Cerebellar cortex (tissue), 1 donor: ENCODE results near the gene SGK2.
"Not testable (repeated sequence)": the region's sequence is repeated elsewhere in the genome, so short reads cannot be mapped to it uniquely, and the experiment has no call there.

Source experiments
- DNase-seq: peaks from one replicate; pipeline ENCODE4 v3.0.0-alpha.2; 2015; ENCODE audit warnings: low spot score

Gene SGK2

DNA sequence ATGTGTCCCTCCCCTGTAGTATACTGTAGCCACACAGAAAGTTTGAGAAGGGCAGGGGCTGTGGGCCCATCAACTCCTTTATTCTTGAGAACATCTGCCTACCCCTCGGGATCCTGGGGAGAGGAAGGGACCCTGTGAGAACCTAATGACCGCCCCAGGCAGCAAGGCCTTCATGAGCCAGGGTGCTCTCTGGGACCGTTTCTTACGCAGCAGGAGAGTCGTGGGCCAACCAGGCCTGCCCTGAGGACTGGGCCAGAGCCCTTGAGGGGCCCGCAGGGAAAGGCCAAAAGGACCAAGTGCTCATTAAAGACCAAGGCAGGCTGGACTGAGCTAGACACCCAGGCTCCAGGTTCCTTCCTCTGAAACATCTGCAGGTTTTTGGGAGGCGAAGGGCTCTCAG is 5.2 kb downstream of the SGK2 start:
- no peak for DNase-seq

- DNase-seq: no peak
Measured at GRCh38 chr20:43564455-43564854, 5.6 kb downstream of the SGK2 start.

DNA sequence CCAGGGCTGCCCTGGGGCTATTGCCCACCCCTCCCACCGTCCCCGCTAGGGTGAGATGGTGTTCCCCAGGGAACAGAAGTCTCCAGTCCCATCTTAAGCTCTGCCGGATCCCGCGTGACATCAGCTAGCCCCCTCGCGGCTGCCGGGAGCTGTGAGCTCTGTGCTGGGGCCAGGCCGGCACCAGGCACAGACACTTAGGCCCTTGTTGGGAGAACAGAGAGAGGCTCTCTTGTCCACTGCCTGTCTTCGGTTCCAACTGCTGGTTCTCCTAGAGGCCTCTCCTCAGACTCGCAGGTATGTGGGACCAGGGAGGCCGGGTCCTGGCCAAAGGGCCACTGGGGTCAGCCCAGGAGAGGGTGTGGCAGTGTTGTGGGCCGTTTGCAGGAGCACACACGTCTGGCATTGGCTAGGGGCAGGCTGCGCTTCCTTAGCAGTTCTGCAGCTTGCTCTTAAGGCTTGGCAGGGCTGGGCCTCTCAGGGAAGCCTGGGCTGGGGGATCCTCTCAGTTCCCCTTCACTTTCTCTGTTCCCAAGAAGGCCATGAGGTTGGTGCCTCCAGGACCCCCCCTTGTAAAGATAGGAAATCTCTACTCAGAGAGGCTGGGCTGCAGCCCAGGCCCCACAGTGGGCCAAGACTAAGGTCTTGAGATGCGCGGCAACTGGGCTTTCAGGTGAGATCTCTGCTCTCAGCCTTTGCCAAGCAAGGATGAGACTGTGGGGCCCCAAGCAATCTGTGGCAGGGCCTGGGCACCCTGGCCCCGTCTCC is 6.3 kb downstream of the SGK2 start:
- DNase-seq: no peak

DNA sequence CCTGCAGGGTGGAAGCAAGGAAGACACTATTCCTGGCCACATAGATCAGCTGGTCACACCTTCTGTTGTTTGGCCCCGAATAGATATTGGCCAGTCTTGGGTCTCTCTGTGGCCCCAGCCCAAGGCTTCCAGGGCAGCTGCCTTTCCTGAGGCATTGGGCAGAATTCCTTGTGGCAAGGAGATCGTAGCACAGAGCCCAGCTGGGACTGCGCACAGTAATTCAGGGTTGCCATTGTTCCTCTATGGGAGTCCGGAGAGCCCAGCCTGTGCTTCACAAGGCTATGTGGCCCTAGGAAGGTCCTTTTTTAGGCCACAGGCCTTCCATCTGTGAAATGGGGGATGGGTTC is 6.9 kb downstream of the SGK2 start:
- peak; percentile 63 for DNase-seq

DNA sequence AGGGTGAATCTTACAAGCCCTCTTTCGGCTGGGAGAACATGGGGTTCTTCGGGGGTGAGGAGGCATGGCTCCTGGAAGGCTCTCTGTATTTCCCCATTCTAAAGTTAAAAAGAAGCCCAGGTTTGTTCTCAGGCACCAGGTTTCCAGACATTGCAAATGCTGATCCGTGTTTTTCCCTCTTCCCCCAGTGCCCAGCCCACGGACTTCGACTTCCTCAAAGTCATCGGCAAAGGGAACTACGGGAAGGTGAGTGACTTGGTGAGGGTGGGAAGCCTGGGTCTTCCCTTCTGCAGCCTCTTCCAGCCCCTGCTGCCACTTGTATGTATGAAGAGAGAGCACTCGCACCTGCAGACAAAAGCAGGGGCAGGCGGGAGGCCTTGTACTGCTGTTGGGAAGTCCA is 8.7 kb downstream of the SGK2 start:
- DNase-seq: no peak

DNA sequence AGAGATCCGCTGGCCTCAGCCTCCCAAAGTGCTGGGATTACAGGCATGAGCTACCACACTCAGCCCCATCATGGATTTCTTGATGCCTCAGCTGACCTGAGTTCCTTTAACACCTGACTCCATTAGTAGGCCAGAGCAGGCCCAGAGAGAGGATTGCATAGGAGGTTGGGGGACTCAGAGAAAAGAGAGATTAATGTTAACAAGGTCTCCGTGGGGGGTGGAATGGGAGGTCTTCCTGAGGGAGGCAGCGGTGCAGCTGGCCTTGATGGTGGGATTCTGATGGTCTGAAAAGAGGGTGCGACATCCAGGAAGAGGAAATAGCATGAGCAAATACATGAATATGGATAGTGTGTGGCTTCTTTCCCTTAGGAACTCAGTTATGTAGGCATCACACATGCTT is 9.9 kb downstream of the SGK2 start:
- DNase-seq: no peak

DNA sequence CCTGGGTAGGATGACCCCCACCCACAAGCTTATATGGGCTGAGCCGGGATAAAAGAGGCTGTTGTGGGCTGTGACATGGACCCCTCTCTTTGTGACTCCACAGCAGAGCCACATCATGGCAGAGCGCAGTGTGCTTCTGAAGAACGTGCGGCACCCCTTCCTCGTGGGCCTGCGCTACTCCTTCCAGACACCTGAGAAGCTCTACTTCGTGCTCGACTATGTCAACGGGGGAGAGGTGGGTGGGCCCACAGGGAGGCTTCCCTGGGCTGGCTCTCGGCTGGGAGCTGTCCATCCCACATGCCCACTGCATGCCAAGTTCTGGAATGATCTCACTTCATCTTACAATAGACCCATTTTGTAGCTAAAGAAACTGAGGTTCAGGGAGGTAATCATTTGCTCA is 10.5 kb downstream of the SGK2 start:
- no peak for DNase-seq

GRCh38 chr20:43570496-43570895 is 11.7 kb downstream of the SGK2 start:
- DNase-seq: no peak

DNA sequence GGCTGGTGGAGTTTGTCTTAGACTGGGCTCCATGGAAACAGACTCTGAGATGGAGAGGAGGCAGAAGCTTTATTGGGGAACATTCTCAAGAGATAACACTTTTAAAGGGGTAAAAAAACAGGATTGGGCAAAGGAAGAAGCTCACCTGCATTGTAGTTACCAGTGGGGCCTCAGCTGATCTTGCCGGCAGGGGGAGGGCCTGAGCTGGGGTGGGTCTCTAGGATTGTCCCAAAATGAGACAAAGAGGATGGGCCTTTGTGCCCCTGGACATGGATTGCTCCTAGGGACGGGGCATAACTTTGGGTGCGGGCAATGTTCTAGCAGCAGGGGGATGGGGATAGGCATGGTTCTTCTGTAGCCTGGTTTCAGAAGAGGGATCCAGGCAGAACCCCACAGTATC is 12.5 kb downstream of the SGK2 start:
- DNase-seq: no peak

DNA sequence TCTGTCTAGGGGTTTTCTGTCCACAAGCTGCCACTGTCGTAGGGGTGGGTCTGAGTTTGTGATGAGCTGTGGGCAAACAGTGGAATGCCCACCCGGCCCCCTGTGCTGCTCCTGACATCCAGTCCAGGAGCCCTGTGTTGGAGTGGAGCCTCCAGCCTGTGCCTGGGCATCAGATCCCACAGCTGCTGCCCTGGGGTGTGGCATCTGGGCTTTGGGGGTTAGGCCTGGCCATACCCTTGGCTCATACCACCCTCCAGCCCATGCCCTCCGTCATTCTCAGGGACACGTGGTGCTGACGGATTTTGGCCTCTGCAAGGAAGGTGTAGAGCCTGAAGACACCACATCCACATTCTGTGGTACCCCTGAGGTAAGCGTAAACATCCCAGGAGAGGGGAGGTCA is 12.9 kb downstream of the SGK2 start:
- DNase-seq: no peak

- no peak for DNase-seq
Measured at GRCh38 chr20:43572891-43573290, 14.1 kb downstream of the SGK2 start.

- DNase-seq: no peak
Measured at GRCh38 chr20:43576108-43576507, 17.3 kb downstream of the SGK2 start.

DNA sequence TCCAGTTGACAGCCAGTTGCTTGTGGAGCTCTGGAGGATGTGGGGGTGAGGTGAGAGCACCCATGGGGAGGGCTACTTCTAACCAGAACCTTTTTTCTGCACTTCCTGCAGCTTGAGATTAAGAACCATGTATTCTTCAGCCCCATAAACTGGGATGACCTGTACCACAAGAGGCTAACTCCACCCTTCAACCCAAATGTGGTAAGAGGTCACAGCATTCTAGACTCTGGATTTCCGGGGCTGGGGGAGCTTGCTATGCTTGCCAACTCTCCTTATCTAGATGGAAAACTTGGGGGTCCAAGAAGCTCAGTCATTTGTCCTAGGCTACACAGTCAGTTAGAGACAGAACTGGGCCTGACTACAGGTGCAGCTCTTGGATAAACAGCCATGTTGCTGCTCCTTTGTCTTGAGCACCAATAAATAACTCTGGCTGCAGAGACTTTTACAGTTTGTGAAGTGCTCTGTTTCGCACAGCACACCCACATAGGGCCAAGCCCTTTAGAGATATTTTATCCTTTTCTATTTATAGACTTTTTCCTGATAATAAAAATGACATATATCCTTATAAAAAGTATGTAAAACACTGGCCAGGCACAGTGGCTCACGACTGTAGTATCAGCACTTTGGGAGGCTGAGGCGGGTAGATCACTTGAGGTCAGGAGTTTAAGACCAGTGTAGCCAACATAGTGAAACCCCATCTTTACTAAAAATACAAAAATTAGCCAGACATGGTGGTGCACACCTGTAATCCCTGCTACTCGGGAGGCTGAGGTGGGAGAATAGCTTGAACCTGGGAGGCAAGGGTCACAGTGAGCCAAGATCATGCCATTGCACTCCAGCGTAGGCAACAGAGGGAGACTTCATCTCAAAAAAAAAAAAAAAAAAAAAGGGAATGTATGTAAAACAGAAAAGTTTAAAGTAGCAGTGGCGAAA is 21.3 kb downstream of the SGK2 start:
- DNase-seq: no peak

DNA sequence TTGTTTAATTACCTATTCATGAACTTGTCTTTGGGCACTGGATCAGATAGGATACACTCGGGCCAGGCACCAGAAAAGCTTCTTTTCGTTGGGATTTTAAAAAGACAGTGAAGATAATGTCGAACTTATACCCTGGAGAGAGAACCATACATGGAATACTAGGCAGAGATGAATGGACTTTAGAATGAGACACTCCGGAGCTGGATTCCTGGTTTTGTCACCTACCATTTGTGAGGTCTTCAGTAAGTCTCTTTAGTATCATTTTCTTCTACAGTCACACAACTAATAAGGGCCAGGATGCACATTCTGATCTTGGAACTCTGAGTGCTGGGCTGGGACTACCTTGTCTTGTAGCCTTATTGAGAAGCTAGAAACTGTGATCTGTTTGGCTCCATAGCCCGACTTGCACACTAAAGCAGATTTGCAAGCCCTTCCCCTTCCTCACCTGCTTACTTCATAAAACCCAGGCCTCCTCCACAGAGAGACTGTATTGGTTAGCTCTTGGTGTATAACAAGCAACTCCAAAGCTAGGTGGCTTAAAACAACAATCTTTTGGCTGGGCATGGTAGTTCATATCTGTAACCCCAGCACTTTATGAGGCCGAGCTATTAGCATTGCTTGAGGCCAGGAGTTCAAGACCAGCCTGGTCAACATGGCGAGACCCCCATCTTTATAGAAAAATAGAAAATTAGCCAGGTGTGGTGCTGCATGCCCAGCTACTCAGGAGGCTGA is 24.5 kb downstream of the SGK2 start:
- DNase-seq: no peak

DNA sequence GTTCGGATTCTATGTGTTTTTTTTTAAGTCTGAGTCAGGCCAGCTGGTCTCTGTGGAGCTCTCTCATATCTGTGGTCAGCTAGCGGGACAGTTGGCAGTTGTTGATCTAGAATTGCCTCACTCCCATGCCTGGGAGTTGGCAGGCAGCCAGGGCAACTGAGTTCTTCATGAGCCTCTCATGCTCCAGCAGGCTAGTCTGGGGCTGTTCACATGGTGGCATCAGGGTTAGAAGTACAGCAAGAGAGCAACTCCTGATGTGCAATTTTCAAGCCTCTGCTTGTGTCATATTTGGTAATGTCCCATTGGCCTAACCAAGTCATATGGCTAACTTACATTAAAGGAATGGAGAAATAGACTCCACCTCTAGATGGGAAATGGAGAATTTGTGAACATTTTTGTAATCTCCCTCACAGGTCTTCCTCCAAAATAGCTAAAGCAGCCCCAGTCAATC is 25.2 kb downstream of the SGK2 start:
- no peak for DNase-seq

DNA sequence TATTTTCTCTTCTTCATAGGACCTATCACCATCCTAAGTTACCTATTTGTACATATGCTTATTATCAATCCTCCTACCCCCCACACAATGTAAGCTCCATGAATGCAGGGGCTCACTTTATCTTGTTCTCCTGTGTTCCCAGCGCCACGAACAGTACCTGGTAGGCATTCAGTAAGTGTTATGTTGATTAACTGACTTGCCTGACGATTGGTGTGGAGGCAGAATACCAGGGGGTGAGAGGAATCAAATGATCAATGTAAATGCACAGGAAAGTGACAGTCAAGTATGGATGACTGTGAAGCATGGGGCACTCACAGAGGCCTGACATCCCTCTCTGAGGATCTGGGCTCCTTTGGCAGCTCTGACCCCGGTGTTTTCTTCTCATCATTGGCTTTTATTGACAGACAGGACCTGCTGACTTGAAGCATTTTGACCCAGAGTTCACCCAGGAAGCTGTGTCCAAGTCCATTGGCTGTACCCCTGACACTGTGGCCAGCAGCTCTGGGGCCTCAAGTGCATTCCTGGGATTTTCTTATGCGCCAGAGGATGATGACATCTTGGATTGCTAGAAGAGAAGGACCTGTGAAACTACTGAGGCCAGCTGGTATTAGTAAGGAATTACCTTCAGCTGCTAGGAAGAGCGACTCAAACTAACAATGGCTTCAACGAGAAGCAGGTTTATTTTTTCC is 25.8 kb downstream of the SGK2 start:
- no peak for DNase-seq

- DNase-seq: peak; percentile 22
Measured at GRCh38 chr20:43586641-43587040, 27.8 kb downstream of the SGK2 start.

GRCh38 chr20:43588526-43588925 is 29.7 kb downstream of the SGK2 start:
- DNase-seq: not testable (repeated sequence)

GRCh38 chr20:43590036-43590391 is 31.2 kb downstream of the SGK2 start:
- peak; percentile 43 for DNase-seq

DNA sequence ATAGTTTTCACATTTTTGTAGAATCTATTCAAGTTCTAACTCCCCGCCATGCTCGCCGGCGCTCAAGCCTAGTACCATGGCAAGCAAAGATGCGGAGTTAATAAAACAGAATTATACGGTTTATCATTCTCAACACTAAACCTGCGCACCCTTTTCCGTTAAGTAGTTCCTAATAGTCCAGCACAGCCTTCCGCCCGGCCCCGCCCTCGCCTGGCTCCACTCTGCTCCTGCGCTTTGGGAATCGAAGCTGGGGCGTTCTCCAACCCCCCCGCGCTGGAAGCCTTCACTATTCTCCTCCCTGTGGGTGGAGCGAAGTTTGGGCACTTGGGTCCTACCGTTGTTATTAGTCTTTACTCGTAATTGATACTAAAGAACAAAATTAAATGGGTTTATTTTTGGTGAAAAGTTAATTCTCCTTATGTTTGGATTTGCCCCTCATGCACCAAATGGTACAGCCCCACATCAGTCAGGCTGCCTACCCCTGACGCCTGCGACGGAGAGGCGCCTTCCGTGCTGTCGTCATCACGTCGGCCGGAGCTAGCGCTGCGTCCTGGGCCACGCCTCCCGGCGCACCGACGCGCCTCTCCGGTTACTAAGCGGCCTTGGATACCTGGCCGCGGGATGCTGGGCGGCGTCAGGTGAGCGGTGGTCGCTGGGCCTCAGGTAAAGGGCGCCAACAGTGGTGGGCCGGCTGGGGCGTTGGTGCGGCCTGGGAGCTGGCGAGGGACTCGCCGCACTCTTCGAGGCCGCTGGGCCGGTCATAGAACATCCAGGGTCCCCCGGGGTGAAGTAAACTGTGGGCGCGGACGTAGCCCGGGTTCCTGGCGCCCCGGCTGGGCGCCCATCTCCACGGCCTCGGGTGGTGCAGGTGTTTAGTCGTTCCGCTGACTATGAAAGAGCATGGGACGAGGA is 31.8 kb downstream of the SGK2 start, which contains the start of gene IFT52:
Gene IFT52 (plus strand): TSS at position 546 of the 912 bp plus-strand sequence. CDS start 3,762 bp downstream, outside the sequence.
- DNase-seq: peak; percentile 94

GRCh38 chr20:43601960-43602359 is 43.1 kb downstream of the SGK2 start:
- DNase-seq: not testable (repeated sequence)
